Stimulated activated CD4-positive, alpha-beta T cell treated with anti-CD3 and anti-CD28 coated beads, Interleukin-1b, Interleukin-23, amount 100 ng/mL, for 4 hours (primary cell): ENCODE results near the gene TMEM114.

Source experiments
- DNase-seq, 2 donors: peaks; one replicate each; pipeline ENCODE4 v3.0.0-alpha.2; 2020; ENCODE audit warnings: low read depth in 2 of 2

Gene TMEM114

DNA sequence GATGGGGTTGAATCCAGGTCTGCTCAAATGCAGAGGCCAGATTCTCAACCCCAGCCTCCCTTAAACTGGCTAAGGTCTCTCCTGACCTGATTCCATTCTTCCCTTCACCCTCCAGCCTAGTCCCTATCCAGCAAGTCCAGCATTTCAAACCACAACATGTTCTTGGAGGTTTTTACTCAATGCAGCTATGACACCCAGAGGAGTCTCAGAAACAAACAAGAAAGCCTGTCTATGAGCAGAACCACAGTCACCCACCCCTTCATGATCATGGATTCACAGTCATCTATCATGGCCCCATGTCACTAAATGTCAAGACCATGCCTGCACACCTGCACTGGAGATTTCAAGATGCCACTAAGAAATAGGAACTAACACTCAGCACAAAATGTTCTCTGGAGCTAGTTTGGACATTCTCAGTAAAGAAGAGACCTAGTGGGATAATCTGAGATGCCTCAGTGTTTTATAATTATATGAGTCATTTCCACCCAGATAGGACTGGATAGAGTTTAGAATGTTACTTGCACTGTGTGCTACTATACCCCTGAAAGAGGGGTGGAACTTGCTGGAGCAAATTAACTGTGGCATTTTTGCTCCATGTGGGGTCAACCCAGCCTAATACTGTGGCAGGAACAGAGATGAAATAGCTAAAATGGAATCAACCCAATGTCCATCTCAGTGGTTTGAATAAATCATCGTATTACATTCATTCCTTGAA, 21.7 kb upstream of the TMEM114 start:
- DNase-seq = no peak

DNA sequence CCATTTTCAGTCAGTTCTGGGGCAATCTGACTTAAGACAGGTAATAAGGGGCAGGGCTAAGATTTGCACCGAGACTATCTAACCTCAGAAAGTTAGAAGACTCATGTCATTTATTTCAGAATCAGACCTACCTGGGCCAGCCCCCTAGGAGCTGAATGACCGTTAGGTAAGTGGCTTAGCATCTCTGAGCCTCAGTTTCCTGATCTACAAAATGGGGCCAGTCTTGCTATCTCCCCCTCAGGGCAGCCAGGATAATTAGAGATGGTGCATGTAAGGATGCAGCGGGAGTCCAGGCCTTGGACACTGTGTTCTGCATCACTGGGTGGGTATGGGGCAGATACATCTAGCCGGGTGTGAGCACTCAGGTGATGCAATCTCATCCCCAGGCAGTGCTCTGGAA, 20.8 kb upstream of the TMEM114 start:
- DNase-seq = no peak

DNA sequence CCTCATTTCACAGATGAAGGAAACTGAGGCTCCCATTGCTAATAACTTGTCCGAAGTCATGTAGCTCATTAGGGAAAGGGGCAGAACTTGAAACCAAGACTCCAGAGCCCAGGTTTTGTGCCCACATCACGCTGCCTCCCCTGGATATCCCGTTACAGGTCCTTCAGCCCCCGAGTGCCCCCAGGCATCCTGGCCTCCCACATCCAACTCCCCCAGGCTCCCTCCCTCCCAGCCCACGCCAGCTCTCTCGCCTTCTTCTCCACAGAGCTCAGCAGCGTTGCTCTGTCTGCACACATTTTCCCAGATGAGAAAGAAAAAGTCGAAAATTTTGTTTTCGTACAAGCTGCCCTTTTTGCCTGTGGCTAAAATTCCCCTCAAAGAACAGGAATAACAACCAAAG, 16.9 kb upstream of the TMEM114 start:
- no peak for DNase-seq

DNA sequence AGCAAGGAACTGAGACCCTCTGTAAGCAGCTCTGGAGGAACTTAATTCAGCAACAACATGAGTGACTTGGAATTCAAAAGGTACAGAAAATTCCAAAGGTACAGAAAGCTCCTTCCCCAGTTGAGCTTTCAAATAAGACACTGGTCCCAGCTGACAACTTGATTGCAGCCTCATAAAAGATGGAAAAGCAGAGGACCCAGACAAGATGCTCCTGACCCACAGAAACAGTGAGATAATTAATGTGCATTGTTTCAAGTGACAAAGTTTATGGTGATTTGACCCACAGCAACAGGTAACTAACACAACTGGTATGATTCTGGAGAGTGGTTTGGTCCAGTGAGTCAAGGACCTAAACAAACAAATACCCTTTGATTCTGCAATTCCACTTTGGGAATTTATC, 15.2 kb upstream of the TMEM114 start:
- no peak for DNase-seq

DNA sequence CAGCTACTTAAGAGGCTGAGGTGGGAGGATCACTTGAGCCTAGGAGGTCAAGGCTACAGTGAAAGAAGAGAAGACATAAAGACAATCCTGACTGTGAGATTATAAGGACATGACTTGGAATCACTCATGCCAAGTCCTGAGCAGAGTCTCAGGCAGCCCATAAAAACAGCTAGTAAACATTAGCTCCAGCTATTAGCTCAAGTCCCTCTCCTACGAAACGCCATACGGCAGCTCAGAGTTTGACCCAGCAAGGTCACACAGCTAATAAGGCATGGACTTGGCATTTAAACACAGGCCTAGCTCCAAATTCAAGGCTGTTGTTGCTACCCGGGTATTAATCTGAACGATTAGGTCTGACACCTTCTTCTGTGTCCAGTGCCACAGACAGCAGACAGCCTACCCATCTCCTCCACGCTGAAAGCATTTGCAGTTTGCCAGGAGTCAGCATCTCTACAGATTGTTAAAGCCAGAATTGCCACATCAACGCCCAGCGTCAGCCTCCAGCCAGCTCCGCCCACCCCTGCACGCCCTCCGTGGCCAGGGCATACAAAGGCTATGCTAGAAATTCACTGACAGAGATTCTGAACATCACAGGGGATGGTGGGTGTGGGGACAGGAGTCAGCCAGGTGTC, 9.9 kb upstream of the TMEM114 start:
- no peak for DNase-seq

DNA sequence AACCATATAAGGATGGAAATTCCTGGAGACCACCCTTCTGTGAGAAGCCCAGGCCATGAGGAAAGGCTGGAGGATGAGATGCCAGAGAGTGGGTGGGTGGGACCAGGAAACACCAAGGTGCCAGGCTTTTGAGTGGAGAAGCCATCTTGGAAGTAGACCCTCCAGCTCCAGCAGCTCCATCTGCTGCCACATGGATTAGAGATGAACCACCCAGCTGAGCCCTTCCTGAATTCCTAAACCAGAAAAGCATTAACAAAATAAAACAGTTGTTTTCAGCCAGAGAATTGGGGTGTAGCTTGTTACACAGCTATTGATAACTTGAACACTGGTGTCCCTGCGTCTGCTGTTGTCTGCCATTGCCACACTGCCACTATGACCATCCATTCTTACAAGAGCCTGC, 6.3 kb upstream of the TMEM114 start:
- DNase-seq = no peak

DNA sequence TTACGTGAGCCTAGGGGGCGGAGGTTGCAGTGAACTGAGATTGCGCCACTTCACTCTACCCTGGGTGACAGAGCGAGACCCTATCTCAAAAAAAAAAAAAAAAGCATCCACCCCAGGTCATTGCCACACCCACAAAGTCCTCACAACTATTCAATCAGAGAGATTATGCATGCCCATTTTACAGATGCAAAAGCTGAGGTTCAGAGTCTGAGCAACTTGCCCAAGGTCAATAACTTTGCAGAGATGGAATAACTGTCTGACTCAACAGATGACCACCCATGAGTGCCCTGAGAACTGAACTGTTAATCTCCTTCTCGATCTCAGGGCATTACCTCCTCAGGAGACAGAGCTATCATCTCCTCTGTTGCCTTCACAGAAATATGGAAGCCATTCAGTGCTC, 5.5 kb upstream of the TMEM114 start:
- no peak for DNase-seq

DNA sequence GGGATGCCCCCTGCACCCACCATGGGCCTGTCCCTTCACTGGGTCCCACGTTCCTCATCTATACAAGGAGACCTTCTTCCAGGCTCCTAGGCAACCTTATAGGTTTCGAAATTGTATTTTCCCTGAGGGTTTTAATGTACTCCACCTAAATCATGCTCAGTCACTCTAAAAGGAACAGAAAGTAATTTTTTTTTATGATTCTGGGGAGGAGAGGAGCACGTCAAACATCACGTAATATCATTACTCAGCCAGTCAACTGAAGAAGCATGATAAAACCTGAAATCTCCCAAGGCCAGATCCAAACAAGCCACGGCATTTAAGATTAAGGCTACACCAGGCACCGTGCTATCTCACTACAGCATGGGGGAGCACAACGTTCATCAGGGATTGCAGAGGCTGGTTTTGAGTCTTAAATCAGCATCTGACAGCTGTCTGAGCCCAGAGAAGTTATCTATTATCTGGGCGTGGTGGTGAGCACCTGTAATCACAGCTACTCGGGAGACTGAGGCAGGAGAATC, 3.9 kb upstream of the TMEM114 start:
- no peak for DNase-seq

DNA sequence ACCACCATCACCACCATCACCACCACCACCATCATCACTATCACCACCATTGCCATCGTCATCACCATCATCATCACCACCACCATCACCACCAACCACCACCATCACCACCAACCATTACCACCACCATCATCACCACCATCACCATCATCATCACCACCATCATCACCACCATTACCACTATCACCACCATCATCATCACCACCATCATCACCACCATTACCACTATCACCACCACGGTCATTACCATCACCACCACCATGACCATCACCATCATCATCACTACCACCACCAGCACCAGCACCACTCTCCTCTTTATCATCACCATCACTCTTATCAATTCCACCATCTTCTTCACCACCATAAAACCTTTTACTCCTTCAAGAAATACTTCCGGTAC, 1.1 kb upstream of the TMEM114 start:
- no peak for DNase-seq

DNA sequence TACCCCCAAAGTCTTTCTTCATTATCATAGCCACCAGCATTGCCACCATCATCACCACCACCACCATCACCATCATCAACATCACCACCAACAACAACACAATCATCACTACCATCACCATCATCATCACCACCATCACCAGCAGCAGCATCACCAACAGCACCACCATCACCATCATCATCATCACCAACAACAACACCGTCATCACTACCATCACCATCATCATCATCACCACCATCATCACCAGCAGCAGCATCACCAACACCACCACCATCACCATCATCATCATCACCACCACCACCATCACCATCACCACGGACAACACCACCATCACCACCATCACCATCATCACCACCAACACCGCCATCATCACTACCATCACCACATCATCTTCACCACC, 500 bp upstream of the TMEM114 start:
- DNase-seq = no peak

DNA sequence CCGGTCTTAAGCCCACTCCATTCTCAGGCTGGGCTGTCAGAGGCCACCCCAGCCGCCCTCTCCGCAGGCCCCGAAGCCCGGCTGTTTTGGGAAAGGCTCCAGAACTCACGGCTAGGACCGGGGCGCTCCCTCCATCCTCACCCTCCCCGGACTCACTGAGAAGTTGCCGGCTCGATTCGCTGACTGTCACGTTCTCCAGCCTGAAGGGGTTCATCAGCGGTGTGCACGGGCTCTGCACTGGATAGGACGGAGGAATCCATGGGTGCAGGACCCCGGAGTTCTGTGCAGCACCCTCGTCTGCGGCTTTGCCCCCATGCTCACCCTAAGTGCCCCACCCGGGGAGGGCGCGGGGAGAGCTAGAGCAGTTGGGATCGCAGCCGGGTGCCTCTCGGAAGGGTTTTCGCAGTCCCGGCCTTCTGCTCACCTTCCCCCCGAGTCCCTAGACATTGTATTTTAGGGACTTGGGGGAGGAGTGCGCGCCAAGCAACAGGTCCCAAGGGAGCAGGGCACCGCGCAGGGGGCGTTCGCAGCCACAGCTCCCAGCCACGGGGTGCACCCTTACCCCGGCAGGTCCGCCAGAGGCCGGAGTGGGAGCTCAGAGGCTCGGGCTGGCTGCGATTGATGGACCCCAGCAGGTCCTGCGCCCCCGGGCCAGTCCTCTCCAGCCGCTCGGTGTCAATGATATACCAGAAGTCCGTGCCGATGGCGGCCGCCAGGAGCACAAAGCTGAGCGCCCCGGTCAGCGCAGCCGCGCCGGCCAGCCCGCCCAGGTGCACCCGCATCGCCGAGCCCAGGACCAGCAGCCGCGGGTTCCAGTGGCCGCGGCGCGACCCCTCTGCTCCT, 1.0 kb downstream of the TMEM114 start:
- no peak for DNase-seq

DNA sequence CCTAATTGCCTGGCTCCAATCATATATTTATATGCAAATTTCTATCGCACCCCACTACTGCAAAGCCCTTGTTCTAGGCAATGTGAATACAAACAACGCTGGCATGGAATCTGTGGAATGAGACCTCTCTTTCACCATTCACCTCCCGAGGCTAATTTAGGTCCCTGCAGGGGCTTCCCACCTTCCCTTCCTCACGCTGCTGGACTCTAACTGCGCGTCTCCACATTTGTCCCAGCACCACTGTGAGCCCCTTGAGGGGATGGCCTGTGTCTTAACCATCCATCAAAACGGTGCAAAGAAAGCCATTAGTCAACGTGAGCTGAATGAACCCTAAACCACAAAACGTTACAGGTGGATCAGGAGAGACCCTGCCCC, 1.6 kb downstream of the TMEM114 start:
- DNase-seq = no peak

DNA sequence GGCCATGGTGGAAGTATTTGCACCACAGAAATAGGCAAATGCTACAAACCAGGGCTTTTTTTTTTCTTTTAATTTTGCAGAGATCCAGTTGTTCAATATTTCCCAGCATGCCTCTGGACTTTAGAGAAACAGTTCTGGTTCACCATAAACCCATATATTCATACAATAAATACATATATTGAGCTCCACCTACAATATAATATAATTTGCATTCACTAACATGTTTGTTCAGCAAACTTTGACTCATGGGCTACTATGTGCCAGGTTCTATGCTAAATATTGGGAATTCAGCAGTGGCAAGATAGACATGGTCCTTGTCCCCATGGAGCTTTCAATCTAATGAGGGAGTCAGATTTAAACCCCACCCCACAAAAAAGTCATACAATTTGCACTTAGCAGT, 3.2 kb downstream of the TMEM114 start:
- DNase-seq = no peak

DNA sequence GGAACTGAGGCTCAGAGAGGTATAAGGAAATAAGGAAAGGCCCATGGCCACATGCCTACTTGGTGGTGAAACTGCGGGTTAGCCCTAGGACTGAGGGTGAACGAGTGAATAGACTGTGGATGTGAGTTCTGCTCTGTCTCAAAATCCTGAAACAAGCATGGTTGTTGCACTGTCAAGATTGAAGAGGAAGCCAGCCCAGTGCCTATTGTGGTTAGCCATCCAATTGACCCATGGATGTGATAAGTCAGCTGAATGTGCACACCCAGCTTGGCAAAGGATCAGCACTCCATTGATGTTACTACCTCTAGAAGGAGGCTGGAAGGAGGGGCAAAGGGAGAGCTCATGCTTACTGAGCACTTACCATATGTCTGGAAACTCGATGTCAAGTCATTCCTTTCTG, 4.5 kb downstream of the TMEM114 start:
- no peak for DNase-seq

DNA sequence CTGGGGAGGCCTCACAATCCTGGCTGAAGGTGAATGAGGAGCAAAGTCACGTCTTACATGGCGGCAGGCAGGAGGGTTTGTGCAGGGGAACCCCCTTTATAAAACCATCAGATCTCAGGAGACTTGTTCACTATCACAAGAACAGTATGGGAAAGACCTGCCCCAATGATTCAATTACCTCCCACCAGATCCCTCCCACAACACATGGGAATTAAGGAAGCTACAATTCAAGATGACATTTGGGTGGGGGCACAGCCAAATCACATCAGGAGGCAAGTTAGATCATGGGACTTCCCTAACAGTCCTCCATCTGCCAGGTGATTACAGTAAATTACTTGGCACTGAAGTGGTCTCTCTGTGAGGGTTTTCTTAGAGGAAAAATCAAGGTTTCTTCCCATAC, 5.3 kb downstream of the TMEM114 start:
- DNase-seq = no peak

DNA sequence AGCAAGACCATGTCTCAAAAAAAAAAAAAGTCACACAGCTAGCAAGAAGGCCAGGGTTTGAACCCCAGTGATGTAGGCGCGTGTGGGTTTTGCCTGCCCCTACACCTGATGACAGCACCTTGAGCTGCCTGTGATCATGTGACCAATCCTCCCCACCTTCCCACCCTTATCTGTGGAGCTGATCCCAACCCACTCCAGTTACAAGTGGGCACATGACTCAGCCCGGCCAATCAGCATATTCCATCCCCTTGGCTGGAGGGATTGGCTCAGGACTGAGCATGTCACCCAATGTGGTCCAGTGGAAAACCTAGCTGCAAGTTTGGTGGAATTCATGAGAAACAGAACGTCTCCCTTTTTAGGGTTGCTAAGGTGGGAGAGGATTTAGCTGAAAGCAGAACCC, 6.6 kb downstream of the TMEM114 start:
- no peak for DNase-seq

DNA sequence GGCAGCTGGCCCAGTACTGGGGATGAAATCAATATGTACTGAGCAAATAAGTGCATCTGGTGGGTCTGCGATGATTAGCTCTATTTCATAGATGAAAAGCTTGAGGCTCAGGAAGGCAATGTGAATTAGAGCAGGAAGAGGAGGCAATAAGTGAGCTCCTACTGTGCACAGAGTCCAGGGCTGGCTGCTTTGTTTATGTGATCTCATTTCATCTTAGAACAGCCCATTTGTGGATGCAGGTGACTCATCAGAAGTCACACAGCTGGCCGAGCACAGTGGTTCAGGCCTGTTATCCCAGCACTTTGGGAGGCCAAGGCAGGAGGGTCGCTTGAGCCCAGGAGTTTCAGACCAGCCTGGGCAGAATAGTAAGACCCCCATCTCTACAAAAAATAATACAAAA, 7.1 kb downstream of the TMEM114 start:
- no peak for DNase-seq

DNA sequence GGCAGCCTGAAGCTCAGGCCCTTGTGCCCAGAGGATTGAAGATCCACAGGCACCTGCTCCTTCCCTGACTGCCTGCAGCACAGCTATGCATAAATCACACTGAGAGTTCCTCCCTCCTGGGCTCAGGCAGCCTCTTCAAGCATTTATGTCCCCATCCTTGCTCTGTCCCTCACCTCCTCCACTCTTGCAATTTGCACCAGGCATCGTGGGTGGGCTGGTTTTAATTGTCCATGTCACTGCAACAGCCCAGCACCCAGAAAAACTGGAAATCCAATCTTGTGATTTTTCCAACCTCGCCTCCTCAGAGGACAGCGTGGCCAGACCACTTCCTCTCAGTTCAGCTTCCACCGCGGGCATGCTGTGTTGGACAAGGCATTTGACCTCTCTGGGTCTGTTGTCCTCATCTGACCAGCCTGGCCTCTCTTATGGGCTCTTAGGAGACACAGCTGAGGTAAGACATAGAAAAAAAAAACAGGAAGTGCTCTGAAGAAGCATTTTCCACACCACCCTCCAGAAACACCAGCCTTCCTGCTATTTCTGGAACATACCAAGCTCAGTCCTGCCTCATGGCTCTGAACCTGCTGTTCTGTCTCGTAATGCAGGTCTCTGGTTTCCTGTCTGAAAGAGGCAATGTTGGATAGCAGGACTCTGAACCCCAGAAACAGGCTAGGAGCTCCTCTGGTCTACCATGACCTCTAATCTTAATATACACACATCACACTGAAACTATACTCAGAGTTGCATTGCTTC, 8.3 kb downstream of the TMEM114 start:
- DNase-seq = no peak

DNA sequence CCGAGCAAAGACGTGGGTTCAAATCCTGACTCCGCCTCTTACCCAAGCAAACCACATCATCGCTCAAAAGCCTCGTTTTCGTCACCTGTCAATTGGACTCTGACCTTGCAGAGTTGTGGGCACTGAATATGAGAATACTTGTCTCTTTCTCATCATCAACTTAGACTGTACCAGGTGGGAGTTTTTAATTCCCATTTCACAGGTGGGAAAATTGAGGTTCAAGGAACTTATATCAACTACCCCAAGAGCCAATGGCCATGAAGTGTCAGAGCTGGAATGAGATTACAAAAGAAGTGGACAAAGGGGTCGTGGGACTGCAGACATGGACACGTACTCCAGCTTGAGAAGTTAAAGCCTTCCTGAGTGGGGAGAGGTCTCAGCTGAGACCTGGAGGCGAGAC, 10.8 kb downstream of the TMEM114 start:
- DNase-seq = no peak

DNA sequence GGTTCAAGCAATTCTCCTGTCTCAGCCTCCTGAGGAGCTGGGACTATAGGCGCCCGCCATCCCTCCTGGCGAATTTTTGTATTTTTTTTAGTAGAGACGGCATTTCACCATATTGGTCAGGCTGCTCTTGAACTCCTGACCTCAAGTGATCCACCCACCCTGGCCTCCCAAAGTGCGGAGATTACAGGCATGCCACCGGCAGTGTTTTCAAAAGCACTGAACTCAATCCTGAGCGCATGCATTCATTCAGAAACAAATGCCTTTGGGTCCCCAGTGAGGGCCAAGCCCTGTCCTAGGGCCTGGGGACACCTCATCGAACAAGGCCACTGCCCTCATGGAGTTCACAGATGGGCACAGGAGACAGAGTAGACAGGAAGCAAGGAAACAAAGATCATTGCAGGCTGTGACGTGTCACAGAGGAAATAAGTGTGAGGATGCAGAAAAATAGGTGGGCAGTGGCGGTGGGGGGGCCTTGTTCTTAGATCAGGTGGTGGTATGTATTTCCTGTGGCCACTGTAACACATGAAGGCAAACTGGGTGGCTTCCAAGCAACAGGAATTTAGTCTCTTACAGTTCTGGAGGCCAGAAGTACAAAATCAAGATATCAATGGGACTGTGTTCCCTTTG, 12.5 kb downstream of the TMEM114 start:
- no peak for DNase-seq

DNA sequence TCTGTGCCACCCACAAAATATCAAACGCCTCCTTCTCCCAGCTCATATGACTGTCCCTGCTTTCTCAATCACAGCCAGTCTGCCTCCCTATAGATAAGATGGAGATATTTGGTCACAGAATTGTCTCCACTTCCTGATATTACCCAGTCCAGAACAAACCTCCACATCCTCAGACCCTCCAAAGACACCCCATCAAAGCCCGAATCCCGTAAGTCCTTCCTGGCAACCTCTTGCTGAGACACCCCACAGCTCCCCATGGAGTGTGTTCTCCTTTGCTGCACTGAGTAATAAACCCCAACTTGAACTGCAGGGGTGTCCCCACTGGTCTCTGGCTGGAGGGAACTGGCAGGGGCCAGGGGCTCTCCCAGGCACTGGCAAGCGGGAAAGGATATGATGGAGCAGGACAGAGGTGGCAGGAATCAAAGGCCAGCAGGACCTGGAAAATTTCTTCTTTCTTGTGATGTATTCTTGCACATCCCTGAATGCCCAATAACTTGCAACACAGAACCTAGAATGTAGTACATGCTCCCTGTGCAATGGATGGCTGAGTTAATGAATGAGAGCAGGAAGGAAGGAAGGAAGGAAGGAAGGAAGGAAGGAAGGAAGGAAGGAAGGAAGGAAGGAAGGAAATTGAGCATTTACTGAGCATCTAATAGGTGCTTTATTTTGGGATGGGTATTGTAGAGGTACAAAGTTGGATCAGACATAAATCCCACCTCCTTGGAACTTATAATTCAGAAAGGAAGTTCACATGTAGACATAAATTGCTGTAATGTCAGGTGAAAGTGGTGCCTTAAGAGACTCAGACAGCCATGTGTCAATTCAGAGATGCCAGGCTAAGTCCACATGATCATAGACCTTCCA, 13.9 kb downstream of the TMEM114 start:
- DNase-seq = no peak
